Activated CD4-positive, alpha-beta memory T cell treated with anti-CD3 and anti-CD28 coated beads, Interleukin-2, amount 10 ng/mL, durations not matched to agents 7 days and 5 days (primary cell): ENCODE measurements around the gene RFX4. TPM values are rescaled to one million over a fixed set of nuclear protein-coding genes. Genes with fewer than 3 reads are reported as not detected.

Experiments
- CTCF ChIA-PET: fragments of 350-600 bp; sonication (Branson Sonifier 250); formaldehyde crosslinking; loops from one replicate; lab custom pipeline; 2021; ENCODE audit warnings: antibody characterized with exemption, inconsistent platforms; lab: Charles Lee
- POLR2A ChIA-PET: fragments of 350-600 bp; sonication (Branson Sonifier 250); formaldehyde crosslinking; loops from one replicate; lab custom pipeline; 2021; ENCODE audit warnings: antibody characterized with exemption; lab: Charles Lee
- DNase-seq: peaks from one replicate; pipeline ENCODE4 v3.0.0-alpha.2; 2020
- H3K27ac Mint-ChIP-seq: one replicate; pipeline ENCODE4 v1.8.0; 2021; ENCODE audit warnings: mild to moderate bottlenecking, mixed read lengths
- H3K27me3 Mint-ChIP-seq: one replicate; pipeline ENCODE4 v1.8.0; 2021; ENCODE audit warnings: mixed read lengths
- H3K36me3 Mint-ChIP-seq: one replicate; pipeline ENCODE4 v1.8.0; 2021; ENCODE audit warnings: low read depth, mixed read lengths
- H3K4me1 Mint-ChIP-seq: one replicate; pipeline ENCODE4 v1.8.0; 2021; ENCODE audit warnings: mixed read lengths
- H3K4me3 Mint-ChIP-seq: one replicate; pipeline ENCODE4 v1.8.0; 2021; ENCODE audit warnings: mild to moderate bottlenecking, mixed read lengths
- H3K9me3 Mint-ChIP-seq: one replicate; pipeline ENCODE4 v1.8.0; 2021; ENCODE audit warnings: mixed read lengths
- total RNA-seq, 2 experiments: library from RNA; stranded (reverse); gene quantifications; one replicate each; pipeline ENCODE4 v1.2.3, GENCODE V29; 2021

The RFX4 gene
- total RNA-seq, 2 experiments from 2014 or later = not detected

- H3K27me3 Mint-ChIP-seq = peaks cover 87% of the 10 kb centered on the region
- POLR2A ChIA-PET = no interaction called here
- peaks cover 2% of the 10 kb centered on the region for H3K36me3 Mint-ChIP-seq
- CTCF ChIA-PET = no interaction called here
- no peak for DNase-seq
- no peak overlapping the region for H3K27ac Mint-ChIP-seq
- H3K9me3 Mint-ChIP-seq = no peaks in the 10 kb centered on the region
- no peak overlapping the region for H3K4me3 Mint-ChIP-seq
- H3K4me1 Mint-ChIP-seq = peaks cover 28% of the 10 kb centered on the region
Measured at GRCh38 chr12:106584104-106585064, 1.6 kb downstream of the RFX4 start.

DNA sequence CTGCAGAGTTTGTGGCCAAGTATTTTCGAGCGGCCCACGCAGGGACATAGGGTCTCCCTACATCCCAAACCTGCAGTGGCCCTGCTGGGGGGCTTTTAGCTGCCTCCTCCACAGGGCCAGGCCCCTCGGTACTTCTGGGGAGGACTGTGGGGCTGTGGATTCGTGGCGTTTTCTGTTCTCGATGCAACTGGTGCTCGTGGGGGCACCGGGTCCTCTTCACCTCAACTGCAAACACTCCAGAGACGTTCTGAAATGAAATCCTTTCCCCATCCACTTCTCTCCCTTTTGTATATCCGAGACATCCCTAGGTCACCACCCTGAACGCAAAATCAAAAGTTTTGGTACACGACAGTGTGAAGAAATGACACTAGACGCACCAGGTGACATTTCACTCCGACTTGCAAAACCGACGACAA lies 2.3 kb downstream of the RFX4 start:
- CTCF ChIA-PET = no interaction called here

DNA sequence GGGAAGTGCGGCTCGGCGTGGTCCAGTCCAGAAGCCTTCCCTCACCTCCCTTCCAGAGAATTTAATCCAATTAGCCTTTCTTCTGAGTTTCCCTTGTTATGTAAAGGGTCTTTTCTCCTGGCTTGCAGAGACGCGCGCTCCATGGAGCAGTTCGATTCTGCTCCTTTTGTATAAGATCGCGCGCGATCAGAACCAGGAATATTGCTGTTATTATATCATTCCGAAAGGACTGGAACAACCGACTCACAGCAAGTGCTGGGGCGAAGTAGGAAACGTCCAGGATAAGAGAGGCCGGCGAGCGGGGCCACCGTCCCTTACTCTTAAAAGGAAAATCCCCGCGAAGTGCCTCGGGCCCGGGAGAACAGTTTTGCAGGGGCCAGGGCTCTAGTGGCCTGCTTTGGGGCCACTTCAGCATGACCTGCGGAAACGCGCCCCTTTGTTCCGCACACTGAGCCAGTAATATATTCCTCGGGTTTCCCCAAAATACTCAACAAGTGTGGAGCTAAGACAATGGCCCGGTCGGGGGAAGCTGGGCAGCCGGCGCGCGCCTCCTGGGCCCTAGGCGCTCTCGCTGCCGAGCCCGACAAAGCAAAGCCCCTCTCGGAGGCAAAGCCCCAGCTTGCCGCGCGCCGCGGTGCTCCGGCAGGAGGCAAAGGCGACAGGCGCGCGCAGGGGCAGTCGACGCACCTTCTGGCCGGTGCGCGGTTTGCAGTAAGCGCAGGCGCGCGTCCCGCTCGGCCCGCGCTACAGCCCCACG lies 2.9 kb downstream of the RFX4 start:
- CTCF ChIA-PET = no interaction called here
- H3K4me1 Mint-ChIP-seq = peaks cover 28% of the 10 kb centered on the region
- H3K4me3 Mint-ChIP-seq = no peak overlapping the region
- DNase-seq = no peak
- H3K27ac Mint-ChIP-seq = no peak overlapping the region
- POLR2A ChIA-PET = no interaction called here
- H3K9me3 Mint-ChIP-seq = no peaks in the 10 kb centered on the region
- H3K27me3 Mint-ChIP-seq = peaks cover 85% of the 10 kb centered on the region
- peaks cover 2% of the 10 kb centered on the region for H3K36me3 Mint-ChIP-seq

More for the DNA sequence above, 2.3 kb downstream of the RFX4 start:
- DNase-seq = no peak
- H3K4me3 Mint-ChIP-seq = no peak overlapping the region
- H3K27me3 Mint-ChIP-seq = peaks cover 87% of the 10 kb centered on the region
- POLR2A ChIA-PET = no interaction called here
- peaks cover 2% of the 10 kb centered on the region for H3K36me3 Mint-ChIP-seq
- H3K27ac Mint-ChIP-seq = no peak overlapping the region
- H3K9me3 Mint-ChIP-seq = no peaks in the 10 kb centered on the region
- H3K4me1 Mint-ChIP-seq = peaks cover 28% of the 10 kb centered on the region

DNA sequence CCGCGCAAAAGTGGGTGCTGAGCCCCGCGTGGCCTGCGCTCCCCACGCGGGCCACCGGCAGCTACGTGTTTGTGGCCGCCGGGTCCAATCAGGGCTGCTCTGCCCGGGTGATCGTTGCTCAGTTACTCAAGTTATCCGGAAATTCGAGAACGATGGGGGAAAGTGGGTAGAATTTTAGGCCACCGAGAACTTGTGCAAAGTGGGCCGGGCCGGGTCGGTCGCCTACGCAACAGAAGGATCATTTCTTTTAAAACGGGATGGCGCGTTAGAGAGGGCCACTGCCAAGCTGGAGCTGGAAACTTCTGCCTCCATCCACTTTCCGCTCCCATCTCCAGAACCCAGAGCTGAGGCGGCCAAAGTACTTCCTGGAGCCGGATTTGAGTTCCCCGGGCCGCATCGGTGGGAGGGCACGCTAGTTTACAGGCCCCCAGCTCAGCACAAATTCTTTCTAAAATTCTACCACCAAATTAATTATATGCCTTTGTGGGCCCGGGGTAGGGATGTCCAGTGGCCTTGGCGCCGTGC lies 3.5 kb downstream of the RFX4 start:
- POLR2A ChIA-PET = no interaction called here

DNA sequence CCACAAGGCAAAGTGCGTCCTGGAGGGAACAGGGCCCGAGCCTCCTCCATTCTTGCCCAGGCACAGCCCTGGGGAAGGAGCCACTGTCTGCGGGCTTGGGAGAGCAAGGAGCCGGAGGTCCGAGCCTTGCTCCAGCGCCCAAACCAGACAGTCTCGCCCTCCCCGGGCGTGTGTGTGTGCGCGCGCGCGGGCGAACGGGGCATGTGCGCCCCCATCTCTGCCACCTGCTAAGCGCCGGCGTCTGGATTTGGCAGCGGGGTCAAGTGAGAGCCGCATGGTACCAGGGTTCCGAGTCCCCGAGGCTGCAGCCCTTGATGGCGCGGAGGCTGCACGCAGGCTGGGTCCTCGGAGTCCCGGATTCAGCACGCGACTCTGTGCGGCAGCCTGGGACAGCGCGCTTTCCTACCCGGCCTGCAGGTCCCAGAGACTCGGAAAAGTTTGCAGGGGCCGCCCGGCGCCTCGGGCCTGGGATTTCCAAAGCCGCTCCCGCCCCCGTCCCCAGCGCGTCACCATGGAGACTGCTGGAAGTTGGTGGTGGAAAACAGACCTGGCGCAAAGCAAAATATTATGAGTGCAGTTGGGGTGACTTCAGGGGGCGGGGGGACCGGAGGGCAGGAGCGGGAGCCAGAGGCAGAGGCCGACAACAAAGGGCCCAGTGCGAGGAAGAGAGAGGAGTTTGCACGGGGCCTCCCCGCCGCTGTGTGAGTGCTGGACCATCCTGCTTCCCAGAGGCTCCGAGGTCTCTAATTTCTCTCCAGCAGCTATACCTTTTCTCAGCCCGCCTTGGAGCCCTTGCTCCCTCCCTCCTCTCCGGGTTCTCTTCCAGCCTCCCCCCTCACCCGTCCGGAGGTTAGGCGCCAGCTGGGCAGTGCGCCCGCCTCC lies 4.2 kb downstream of the RFX4 start:
- H3K27ac Mint-ChIP-seq = no peak overlapping the region
- H3K4me3 Mint-ChIP-seq = no peak overlapping the region
- ChIA-PET CTCF (no interaction called here), POLR2A (no interaction called here)
- H3K36me3 Mint-ChIP-seq = no peaks in the 10 kb centered on the region
- H3K27me3 Mint-ChIP-seq = peaks cover 83% of the 10 kb centered on the region
- H3K9me3 Mint-ChIP-seq = no peaks in the 10 kb centered on the region
- DNase-seq = no peak
- peaks cover 25% of the 10 kb centered on the region for H3K4me1 Mint-ChIP-seq

More for the DNA sequence above, 3.5 kb downstream of the RFX4 start:
- Mint-ChIP-seq H3K36me3 (peaks cover 2% of the 10 kb centered on the region), H3K4me3 (no peak overlapping the region), H3K9me3 (no peaks in the 10 kb centered on the region), H3K27ac (no peak overlapping the region), H3K27me3 (peaks cover 81% of the 10 kb centered on the region), H3K4me1 (peaks cover 28% of the 10 kb centered on the region)
- no peak for DNase-seq
- CTCF ChIA-PET = no interaction called here

DNA sequence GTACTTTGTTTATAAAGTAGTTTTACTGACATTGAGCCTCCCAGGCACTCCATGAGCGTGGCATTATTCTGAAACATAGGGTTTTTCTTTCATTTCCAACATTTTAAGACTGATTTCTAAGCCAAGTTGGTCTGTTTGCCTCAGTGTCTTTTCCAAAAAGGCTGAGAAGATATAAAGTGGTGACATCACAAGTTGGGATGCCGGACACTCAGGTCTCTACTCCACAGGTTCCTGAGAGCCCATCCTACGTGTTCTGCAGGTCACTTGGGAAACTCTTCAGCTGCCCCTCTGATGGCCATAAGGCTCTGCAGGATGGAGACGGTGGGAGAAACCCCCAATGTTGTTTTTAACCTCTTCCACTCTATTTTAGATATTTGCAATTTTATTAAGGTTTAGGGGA lies 6.0 kb downstream of the RFX4 start:
- no peak overlapping the region for H3K4me3 Mint-ChIP-seq
- H3K4me1 Mint-ChIP-seq = peaks cover 20% of the 10 kb centered on the region
- ChIA-PET POLR2A (no interaction called here), CTCF (no interaction called here)
- no peak for DNase-seq
- peaks cover 84% of the 10 kb centered on the region for H3K27me3 Mint-ChIP-seq
- H3K27ac Mint-ChIP-seq = no peak overlapping the region
- H3K9me3 Mint-ChIP-seq = no peaks in the 10 kb centered on the region
- H3K36me3 Mint-ChIP-seq = no peaks in the 10 kb centered on the region

- no peak overlapping the region for H3K27ac Mint-ChIP-seq
- H3K4me3 Mint-ChIP-seq = no peak overlapping the region
- H3K9me3 Mint-ChIP-seq = no peaks in the 10 kb centered on the region
- peaks cover 84% of the 10 kb centered on the region for H3K27me3 Mint-ChIP-seq
- no peaks in the 10 kb centered on the region for H3K36me3 Mint-ChIP-seq
- peaks cover 11% of the 10 kb centered on the region for H3K4me1 Mint-ChIP-seq
- POLR2A ChIA-PET = interaction anchor here (0.7 kb wide), 1 partner anchor 89 kb away, joined by 3 read pairs; no protein-coding TSS in a partner anchor
- no peak for DNase-seq
- CTCF ChIA-PET = interaction anchor here (0.7 kb wide), 1 partner anchor 44 kb away, joined by 3 read pairs; no protein-coding TSS in a partner anchor
Measured at GRCh38 chr12:106590601-106591000, 7.8 kb downstream of the RFX4 start.

DNA sequence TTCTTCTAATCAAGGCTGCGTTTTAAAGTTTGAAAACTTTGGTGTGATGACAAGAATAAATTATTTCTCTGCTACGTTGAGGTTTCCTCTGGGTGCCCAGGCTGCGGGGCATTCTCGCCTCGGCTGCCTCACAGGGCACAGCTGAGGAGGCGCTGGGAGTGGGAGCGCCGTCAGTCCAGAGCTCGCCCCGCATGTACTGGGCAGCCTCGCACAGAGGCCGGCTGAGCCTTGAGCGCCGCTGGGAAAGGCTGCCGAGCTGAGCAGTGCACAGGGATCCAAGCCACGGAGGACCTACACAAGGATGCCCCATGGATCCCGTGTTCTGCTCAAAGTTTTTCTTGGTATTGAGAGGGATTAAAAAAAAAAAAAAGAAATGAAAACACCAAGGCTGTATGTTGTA lies 11.6 kb downstream of the RFX4 start:
- DNase-seq = no peak
- Mint-ChIP-seq H3K36me3 (no peaks in the 10 kb centered on the region), H3K27ac (no peak overlapping the region), H3K9me3 (no peaks in the 10 kb centered on the region), H3K4me3 (no peak overlapping the region), H3K27me3 (peaks cover 70% of the 10 kb centered on the region), H3K4me1 (peaks cover 3% of the 10 kb centered on the region)
- ChIA-PET CTCF (interaction anchor here (1.6 kb wide), 1 partner anchor 27 kb away, joined by 4 read pairs; no protein-coding TSS in a partner anchor), POLR2A (no interaction called here)

DNA sequence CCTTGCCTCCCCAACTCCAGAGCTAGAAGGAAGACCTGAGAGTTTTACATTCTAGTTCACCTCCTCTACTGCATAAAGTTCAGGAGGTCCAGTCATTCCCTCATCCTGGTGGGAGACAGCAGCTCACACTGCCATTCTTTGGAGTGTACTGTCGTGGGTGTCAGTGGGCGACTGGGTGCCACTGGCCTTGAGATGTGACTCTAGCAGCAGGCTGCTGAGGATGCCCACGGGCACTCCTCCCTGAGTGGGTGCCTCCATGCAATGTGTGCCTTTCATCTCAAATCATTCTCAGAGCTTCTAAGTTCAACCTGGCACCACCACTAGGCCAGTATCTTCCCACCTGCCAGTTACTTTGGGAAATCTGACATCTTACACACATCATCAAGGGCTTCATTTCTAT lies 12.5 kb downstream of the RFX4 start:
- no peak for DNase-seq
- Mint-ChIP-seq H3K27me3 (peaks cover 64% of the 10 kb centered on the region), H3K36me3 (no peaks in the 10 kb centered on the region), H3K9me3 (no peaks in the 10 kb centered on the region), H3K4me3 (no peak overlapping the region), H3K27ac (no peak overlapping the region), H3K4me1 (peaks cover 3% of the 10 kb centered on the region)
- ChIA-PET CTCF (interaction anchor here (1.6 kb wide), 1 partner anchor 26 kb away, joined by 4 read pairs; no protein-coding TSS in a partner anchor), POLR2A (no interaction called here)

DNA sequence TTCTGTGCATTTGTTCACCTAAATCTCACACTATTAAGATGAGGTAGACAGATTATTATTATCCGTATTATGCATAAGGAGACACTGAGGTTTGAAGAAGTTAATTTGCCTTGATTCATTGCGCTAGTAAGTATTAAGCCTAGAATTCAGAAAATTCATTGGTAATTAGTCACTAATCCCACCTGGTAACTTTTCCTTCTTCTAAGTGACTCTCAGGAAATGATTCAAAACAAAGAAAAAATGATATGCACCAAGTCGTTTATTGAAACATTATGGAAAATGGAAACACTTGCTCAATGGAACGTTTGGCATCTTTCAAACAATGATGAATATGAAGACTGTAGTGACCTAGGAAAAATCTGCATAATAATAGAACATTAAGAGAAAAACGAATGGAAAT lies 15.2 kb downstream of the RFX4 start:
- no peaks in the 10 kb centered on the region for H3K36me3 Mint-ChIP-seq
- CTCF ChIA-PET = no interaction called here
- POLR2A ChIA-PET = no interaction called here
- no peak overlapping the region for H3K27ac Mint-ChIP-seq
- H3K9me3 Mint-ChIP-seq = no peaks in the 10 kb centered on the region
- peaks cover 47% of the 10 kb centered on the region for H3K27me3 Mint-ChIP-seq
- H3K4me3 Mint-ChIP-seq = no peak overlapping the region
- H3K4me1 Mint-ChIP-seq = peaks cover 3% of the 10 kb centered on the region
- no peak for DNase-seq

DNA sequence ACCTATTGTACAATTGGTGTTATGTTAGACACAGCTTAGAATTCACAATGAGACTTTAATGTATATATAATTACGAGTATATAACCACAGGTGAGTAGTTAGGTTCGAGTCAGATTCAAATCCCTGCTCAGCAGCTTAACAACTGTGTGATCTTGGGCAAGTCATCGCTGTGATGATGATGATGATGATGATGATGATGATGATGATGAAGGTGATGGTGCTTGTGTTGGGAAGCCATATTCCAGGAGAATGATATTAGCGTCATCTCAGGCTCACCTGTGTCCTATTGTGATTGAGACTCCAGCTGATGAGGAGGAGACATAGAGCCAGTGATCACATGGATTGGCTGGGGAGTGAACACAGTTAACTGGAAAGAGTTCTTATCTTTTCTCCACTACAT lies 16.5 kb downstream of the RFX4 start:
- no peak overlapping the region for H3K27ac Mint-ChIP-seq
- H3K4me1 Mint-ChIP-seq = peaks cover 1% of the 10 kb centered on the region
- H3K36me3 Mint-ChIP-seq = no peaks in the 10 kb centered on the region
- H3K9me3 Mint-ChIP-seq = no peaks in the 10 kb centered on the region
- ChIA-PET CTCF (no interaction called here), POLR2A (no interaction called here)
- no peak for DNase-seq
- H3K27me3 Mint-ChIP-seq = peaks cover 35% of the 10 kb centered on the region
- H3K4me3 Mint-ChIP-seq = no peak overlapping the region

GRCh38 chr12:106600503-106600902 lies 17.7 kb downstream of the RFX4 start:
- no peaks in the 10 kb centered on the region for H3K4me1 Mint-ChIP-seq

More at GRCh38 chr12:106600503-106600902, 17.7 kb downstream of the RFX4 start:
- H3K27ac Mint-ChIP-seq = no peak overlapping the region
- H3K27me3 Mint-ChIP-seq = peaks cover 23% of the 10 kb centered on the region
- ChIA-PET POLR2A (no interaction called here), CTCF (no interaction called here)
- no peak overlapping the region for H3K4me3 Mint-ChIP-seq
- no peaks in the 10 kb centered on the region for H3K36me3 Mint-ChIP-seq
- DNase-seq = no peak
- no peaks in the 10 kb centered on the region for H3K9me3 Mint-ChIP-seq
